ENCODE results near the gene HMCN2.

Gene HMCN2

DNA sequence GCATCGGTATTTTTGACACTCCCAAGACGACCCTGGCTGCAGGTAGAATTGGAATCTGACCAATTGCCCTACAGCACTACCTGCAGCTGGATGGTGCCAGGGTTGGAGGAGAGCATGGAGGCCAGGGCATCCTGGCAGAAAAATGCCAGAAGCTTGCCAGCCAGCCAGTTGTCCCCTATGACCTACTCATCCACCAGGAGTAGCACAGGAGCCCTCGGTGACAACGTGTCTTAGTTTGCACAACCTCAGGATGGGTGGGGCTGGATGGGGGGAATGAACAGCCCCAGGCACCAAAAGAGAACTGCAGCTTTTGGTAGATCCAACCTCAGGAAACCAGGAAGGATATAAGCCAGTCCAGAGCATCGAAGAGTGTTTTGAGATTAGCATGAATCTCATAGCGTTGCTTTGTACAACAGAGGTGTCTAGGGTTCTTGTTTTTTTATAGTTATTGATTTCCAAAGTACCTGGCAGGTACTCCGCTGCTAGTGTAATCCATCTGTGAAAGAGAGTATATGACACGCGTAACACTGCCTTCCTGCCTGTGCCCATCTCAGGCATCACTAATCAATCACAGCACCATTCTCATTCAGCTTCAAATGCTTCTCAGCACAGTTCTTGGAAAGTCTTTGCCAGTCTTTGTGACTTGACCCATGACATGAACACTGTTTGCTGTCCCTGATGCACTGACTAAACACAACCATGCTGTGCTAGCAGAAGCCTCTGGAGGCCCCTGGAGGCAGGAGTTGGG lies 142.5 kb downstream of the HMCN2 start:
- TF ChIP-seq, protein P1, sequence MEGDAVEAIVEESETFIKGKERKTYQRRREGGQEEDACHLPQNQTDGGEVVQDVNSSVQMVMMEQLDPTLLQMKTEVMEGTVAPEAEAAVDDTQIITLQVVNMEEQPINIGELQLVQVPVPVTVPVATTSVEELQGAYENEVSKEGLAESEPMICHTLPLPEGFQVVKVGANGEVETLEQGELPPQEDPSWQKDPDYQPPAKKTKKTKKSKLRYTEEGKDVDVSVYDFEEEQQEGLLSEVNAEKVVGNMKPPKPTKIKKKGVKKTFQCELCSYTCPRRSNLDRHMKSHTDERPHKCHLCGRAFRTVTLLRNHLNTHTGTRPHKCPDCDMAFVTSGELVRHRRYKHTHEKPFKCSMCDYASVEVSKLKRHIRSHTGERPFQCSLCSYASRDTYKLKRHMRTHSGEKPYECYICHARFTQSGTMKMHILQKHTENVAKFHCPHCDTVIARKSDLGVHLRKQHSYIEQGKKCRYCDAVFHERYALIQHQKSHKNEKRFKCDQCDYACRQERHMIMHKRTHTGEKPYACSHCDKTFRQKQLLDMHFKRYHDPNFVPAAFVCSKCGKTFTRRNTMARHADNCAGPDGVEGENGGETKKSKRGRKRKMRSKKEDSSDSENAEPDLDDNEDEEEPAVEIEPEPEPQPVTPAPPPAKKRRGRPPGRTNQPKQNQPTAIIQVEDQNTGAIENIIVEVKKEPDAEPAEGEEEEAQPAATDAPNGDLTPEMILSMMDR (IDR thresholded peaks at IDR 0.05; ENCODE audit: insufficient read depth, low read depth, low read length, missing control alignments), result no peak
- H3K4me3 ChIP-seq (ENCODE audit: low read depth, low read length), result no peak overlapping the region
- no peak for DNase-seq (ENCODE audit: low read depth)

DNA sequence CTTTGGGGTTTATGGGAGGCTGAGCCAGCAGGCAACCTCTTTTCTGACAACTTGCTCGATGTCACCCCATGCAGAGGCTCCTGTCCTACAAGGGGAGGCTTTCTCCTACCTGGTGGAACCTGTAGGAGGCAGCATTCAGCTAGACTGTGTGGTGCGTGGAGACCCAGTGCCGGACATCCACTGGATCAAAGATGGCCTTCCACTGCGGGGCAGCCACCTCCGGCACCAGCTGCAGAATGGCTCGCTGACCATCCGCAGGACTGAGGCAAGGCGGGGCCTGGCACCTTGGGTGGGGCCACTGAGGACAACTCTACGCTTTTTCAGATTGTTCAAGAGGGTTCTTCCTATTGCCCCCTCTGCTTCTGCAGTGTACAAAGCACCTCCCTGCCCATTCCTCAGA lies 143.1 kb downstream of the HMCN2 start:
- no peak overlapping the region for H3K4me3 ChIP-seq (ENCODE audit: low read depth, low read length)
- TF ChIP-seq, protein P1 (IDR thresholded peaks at IDR 0.05; ENCODE audit: insufficient read depth, low read depth, low read length, missing control alignments), result no peak
- DNase-seq (ENCODE audit: low read depth), result no peak

DNA sequence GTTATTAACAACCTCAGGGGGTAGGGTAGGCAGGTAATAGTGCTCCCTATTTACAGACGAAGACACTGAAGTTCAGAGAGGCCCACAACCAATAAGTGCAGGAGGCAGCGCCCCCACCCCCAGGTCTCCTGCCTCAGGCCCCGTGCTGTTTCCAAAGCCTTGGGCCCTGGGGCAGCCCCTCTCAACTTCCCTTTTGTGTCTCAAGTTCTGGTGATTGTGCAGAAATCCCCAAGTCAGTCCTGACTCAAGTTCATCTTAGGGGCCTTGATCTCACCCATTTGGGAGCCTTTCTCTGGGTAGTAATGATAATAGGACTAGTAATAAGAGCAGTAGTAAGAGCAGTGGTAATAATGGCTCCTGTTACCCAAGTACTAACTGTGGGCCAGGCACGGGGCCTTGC lies 143.7 kb downstream of the HMCN2 start:
- TF ChIP-seq, protein P1 (IDR thresholded peaks at IDR 0.05; ENCODE audit: insufficient read depth, low read depth, low read length, missing control alignments), result no peak
- H3K4me3 ChIP-seq (ENCODE audit: low read depth, low read length), result no peak overlapping the region
- peak; percentile 8 for DNase-seq (ENCODE audit: low read depth)

DNA sequence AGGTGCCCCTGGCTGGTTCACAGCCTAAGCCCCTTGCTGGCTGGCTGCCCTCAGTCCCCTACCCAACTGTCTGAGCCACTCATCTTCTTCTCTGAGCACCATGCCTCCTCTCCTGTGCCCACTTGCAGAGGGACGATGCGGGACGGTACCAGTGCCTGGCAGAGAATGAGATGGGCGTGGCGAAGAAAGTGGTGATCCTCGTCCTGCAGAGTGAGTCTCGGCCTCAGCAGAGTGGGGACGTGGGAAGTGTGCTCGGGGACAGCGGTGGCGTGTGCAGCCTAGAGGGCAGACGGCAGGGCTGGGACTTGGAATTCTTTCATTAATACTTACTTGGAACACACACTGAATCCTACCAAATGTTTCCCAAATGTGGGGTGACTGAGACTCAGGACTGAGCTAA lies 144.9 kb downstream of the HMCN2 start:
- TF ChIP-seq, protein P1 (IDR thresholded peaks at IDR 0.05; ENCODE audit: insufficient read depth, low read depth, low read length, missing control alignments), result no peak
- no peak overlapping the region for H3K4me3 ChIP-seq (ENCODE audit: low read depth, low read length)

DNA sequence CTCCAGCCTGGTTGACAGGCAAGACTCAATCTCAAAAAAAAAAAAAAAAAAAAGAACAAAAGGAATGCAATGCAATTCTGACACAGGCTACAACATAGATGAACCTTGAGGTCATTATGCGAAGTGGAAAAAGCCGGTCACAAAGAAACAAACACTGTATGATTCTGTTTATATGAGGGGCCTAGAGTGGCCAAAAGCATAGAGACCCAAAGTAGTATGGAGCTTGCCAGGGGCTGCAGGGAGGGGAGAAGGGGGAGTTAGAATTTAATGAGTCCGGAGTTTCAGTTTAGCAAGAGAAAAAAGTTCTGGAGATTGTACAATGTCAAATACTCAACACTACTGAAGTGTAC lies 146.0 kb downstream of the HMCN2 start:
- no peak overlapping the region for H3K4me3 ChIP-seq (ENCODE audit: low read depth, low read length)
- TF ChIP-seq, protein P1 (IDR thresholded peaks at IDR 0.05; ENCODE audit: insufficient read depth, low read depth, low read length, missing control alignments), result no peak
- no peak for DNase-seq (ENCODE audit: low read depth)

More for the DNA sequence above, 144.9 kb downstream of the HMCN2 start:
- DNase-seq (ENCODE audit: low read depth), result no peak

DNA sequence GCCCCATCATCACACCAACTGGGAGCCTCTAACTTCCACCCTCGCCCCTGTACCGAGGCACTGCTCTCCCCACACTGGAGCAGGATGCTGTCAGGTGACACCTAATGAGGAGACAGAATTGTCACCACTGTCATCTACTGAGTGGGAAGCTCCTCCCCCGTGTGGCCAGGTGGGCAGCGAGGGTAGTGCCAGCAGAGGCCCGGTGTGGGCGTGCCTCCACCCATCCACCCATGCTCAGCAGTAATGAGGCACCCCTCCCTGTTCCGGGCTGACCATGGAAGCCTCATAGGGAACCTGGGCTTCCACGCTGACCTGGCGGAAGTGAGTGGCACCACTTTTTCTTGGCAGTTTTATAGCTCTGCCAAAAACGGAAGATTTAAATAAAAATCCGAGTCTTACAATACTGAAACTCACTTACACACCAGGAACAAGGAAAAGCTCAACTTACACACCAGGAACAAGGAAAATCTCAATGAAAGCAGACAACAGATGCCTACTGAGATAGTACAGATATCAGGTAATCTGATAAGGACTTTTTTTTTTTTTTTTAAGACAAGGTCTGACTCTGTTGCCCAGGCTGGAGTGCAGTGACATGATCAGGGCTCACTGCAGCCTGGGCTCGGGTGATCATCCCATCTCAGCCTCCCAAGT lies 148.6 kb downstream of the HMCN2 start:
- no peak overlapping the region for H3K4me3 ChIP-seq (ENCODE audit: low read depth, low read length)
- DNase-seq (ENCODE audit: low read depth), result no peak
- TF ChIP-seq, protein P1 (IDR thresholded peaks at IDR 0.05; ENCODE audit: insufficient read depth, low read depth, low read length, missing control alignments), result no peak

Data from GM12865 (cell line).